CD4-positive, CD25-positive, alpha-beta regulatory T cell (primary cell): ENCODE data around the gene CNN2. TPM values are rescaled to one million over a fixed set of nuclear protein-coding genes. Genes with fewer than 3 reads are reported as not detected.

Experiments
- ATAC-seq, 2 donors: fragments of 150-1000 bp; cut with Tn5 transposase; one replicate each; pipeline ENCODE4 v1.10.0; 2021; ENCODE audit warnings: low read depth in 2 of 2, moderate number of reproducible peaks in 2 of 2, moderate library complexity in 1 of 2
- DNase-seq, 3 donors: peaks; one replicate each; pipeline versions ENCODE4 v3.0.0 to v3.0.0-alpha.2; 2012 to 2022; ENCODE audit warnings: mixed read lengths in 1 of 3
- H3K27ac ChIP-seq: one replicate; pipeline ENCODE4 v1.7.0; 2013; ENCODE audit warnings: mild to moderate bottlenecking, low read length; ENCODE audit not compliant: insufficient read depth, poor library complexity, severe bottlenecking
- H3K27me3 ChIP-seq: one replicate; pipeline ENCODE4 v1.7.0; 2013; ENCODE audit warnings: low read length; ENCODE audit not compliant: control insufficient read depth, insufficient read depth
- H3K36me3 ChIP-seq: one replicate; pipeline ENCODE4 v1.7.0; 2013; ENCODE audit warnings: mild to moderate bottlenecking, low read length, moderate library complexity; ENCODE audit not compliant: control insufficient read depth, insufficient read depth
- H3K4me1 ChIP-seq: 2 replicates; pipeline ENCODE4 v1.7.0; 2013; ENCODE audit warnings: mild to moderate bottlenecking, low read length; ENCODE audit not compliant: insufficient read depth, control insufficient read depth, poor library complexity, severe bottlenecking
- H3K4me3 ChIP-seq: one replicate; pipeline ENCODE4 v1.7.0; 2013; ENCODE audit warnings: low read depth, mild to moderate bottlenecking, low read length, moderate library complexity
- H3K9me3 ChIP-seq, 2 experiments: 1 replicate in 1 of 2; 2 replicates in 1 of 2; pipeline ENCODE4 v1.7.0; 2013; ENCODE audit warnings: low read length in 2 of 2, mild to moderate bottlenecking in 1 of 2, moderate library complexity in 1 of 2; ENCODE audit not compliant: control insufficient read depth in 2 of 2
- H3K27ac Mint-ChIP-seq, 3 donors: one replicate each; pipeline ENCODE4 v1.8.0; 2020 to 2022; ENCODE audit warnings: mild to moderate bottlenecking in 3 of 3, mixed read lengths in 3 of 3, moderate library complexity in 2 of 3
- H3K27me3 Mint-ChIP-seq: one replicate; pipeline ENCODE4 v1.8.0; 2022; ENCODE audit warnings: mild to moderate bottlenecking, mixed read lengths
- H3K36me3 Mint-ChIP-seq: one replicate; pipeline ENCODE4 v1.8.0; 2020; ENCODE audit warnings: mixed read lengths
- H3K4me1 Mint-ChIP-seq, 4 donors: one replicate each; pipeline ENCODE4 v1.8.0; 2020 to 2022; ENCODE audit warnings: mixed read lengths in 4 of 4, mild to moderate bottlenecking in 1 of 4
- H3K4me3 Mint-ChIP-seq, 4 donors: one replicate each; pipeline ENCODE4 v1.8.0; 2020 to 2022; ENCODE audit warnings: mild to moderate bottlenecking in 4 of 4, mixed read lengths in 4 of 4, moderate library complexity in 3 of 4
- H3K9me3 Mint-ChIP-seq, 7 donors: one replicate each; pipeline ENCODE4 v1.8.0; 2020 to 2022; ENCODE audit warnings: mixed read lengths in 7 of 7, mild to moderate bottlenecking in 3 of 7, moderate library complexity in 2 of 7
- polyA plus RNA-seq, 4 donors: library from polyadenylated mRNA; unstranded; fragments of 300-500 nt; fragmentation: Illumina TruSeq; gene quantifications; one replicate each; pipeline ENCODE4 v1.2.3, GENCODE V29; 2021
- total RNA-seq: library from RNA; stranded (reverse); gene quantifications from one replicate; pipeline ENCODE4 v1.2.3, GENCODE V29; 2022

CNN2 gene
- total and polyA plus RNA-seq, 5 donors from 2014 or later: 378 to 426 (median 397) TPM

- Histone ChIP-seq H3K9me3 (no peaks in the 10 kb centered on the region), H3K27ac (no peak overlapping the region), H3K27me3 (no peaks in the 10 kb centered on the region), H3K4me1 (peaks cover 12% of the 10 kb centered on the region), H3K36me3 (no peaks in the 10 kb centered on the region), H3K4me3 (no peak overlapping the region)
- H3K9me3 Mint-ChIP-seq: peaks cover 0 to 3% (median 0%) of the 10 kb centered on the region in 7 donors
- peaks cover 5 to 32% (median 18%) of the 10 kb centered on the region in 4 donors for H3K4me1 Mint-ChIP-seq
- DNase-seq (no peak), ATAC-seq (no peak)
- H3K27me3 Mint-ChIP-seq: no peaks in the 10 kb centered on the region
- peak overlapping the region in 1 of 3 donors; percentile 87 for H3K27ac Mint-ChIP-seq
- H3K4me3 Mint-ChIP-seq: no peak overlapping the region
- H3K36me3 Mint-ChIP-seq: peaks cover 15% of the 10 kb centered on the region
Observed at GRCh38 chr19:1053176-1054101, 27.0 kb downstream of the CNN2 start.

- peaks cover 5 to 34% (median 19%) of the 10 kb centered on the region in 4 donors for H3K4me1 Mint-ChIP-seq
- DNase-seq: no peak
- peaks cover 15% of the 10 kb centered on the region for H3K36me3 Mint-ChIP-seq
- Histone ChIP-seq H3K36me3 (peaks cover 2% of the 10 kb centered on the region), H3K4me1 (peaks cover 12% of the 10 kb centered on the region), H3K9me3 (no peaks in the 10 kb centered on the region), H3K4me3 (no peak overlapping the region), H3K27ac (no peak overlapping the region), H3K27me3 (no peaks in the 10 kb centered on the region)
- H3K9me3 Mint-ChIP-seq: peaks cover 0 to 3% (median 0%) of the 10 kb centered on the region in 7 donors
- ATAC-seq: no peak
- peak overlapping the region in 1 of 3 donors; percentile 77 for H3K27ac Mint-ChIP-seq
- H3K4me3 Mint-ChIP-seq: no peak overlapping the region
- no peaks in the 10 kb centered on the region for H3K27me3 Mint-ChIP-seq
Observed at GRCh38 chr19:1054102-1055027, 28.0 kb downstream of the CNN2 start.

DNA sequence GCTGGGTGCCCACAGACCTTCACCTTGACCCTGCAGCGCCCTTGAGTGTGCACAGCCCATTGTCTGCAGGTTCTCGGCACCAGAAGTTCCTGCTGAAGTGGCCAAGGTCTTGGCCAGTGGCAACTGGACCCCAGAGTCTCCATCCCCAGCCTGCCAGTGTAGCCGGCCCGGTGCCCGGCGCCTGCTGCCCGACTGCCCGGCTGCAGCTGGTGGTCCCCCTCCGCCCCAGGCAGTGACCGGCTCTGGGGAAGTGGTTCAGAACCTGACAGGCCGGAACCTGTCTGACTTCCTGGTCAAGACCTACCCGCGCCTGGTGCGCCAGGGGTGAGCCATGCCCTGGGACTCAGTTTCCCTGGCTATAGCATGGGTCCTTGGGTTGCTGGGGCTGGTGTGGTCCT, 28.6 kb downstream of the CNN2 start:
- H3K36me3 ChIP-seq: peaks cover 2% of the 10 kb centered on the region
- no peaks in the 10 kb centered on the region for H3K27me3 ChIP-seq
- Mint-ChIP-seq H3K4me3 (no peak overlapping the region), H3K27ac (no peak overlapping the region), H3K27me3 (no peaks in the 10 kb centered on the region), H3K36me3 (peaks cover 15% of the 10 kb centered on the region), H3K9me3 (peaks cover 0 to 3% (median 0%) of the 10 kb centered on the region in 7 donors), H3K4me1 (peaks cover 5 to 34% (median 19%) of the 10 kb centered on the region in 4 donors)
- no peak overlapping the region for H3K27ac ChIP-seq
- peaks cover 12% of the 10 kb centered on the region for H3K4me1 ChIP-seq
- no peak for DNase-seq
- H3K4me3 ChIP-seq: no peak overlapping the region
- ATAC-seq: no peak
- no peaks in the 10 kb centered on the region for H3K9me3 ChIP-seq

DNA sequence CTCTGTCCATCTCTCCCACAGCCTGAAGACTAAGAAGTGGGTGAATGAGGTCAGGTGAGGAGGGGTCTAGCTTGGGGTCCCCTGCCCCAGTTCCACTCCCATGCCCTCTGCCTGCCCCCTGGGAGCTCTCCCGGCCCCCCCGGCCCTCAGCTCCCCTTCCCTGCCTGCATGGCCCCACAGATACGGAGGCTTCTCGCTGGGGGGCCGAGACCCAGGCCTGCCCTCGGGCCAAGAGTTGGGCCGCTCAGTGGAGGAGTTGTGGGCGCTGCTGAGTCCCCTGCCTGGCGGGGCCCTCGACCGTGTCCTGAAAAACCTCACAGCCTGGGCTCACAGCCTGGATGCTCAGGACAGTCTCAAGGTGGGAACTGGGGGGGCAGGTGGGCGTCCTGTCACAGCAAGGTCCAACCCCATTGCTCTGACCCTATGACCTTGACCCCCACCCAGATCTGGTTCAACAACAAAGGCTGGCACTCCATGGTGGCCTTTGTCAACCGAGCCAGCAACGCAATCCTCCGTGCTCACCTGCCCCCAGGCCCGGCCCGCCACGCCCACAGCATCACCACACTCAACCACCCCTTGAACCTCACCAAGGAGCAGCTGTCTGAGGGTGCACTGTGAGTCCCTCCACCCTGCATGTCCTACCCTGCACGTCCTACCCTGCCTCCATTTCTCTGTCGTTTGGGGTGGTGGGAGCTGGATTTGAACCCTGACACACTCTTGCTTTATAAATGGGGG, 29.6 kb downstream of the CNN2 start:
- DNase-seq (no peak), ATAC-seq (no peak)
- Mint-ChIP-seq H3K27ac (peak overlapping the region in 2 of 3 donors; percentile 51 to 61), H3K9me3 (peaks cover 0 to 3% (median 0%) of the 10 kb centered on the region in 7 donors), H3K27me3 (no peaks in the 10 kb centered on the region), H3K36me3 (peaks cover 15% of the 10 kb centered on the region), H3K4me3 (no peak overlapping the region), H3K4me1 (peaks cover 5 to 34% (median 19%) of the 10 kb centered on the region in 4 donors)
- no peak overlapping the region for H3K27ac ChIP-seq
- peaks cover 2% of the 10 kb centered on the region for H3K36me3 ChIP-seq
- H3K9me3 ChIP-seq: no peaks in the 10 kb centered on the region
- H3K4me3 ChIP-seq: no peak overlapping the region
- H3K4me1 ChIP-seq: peaks cover 12% of the 10 kb centered on the region
- no peaks in the 10 kb centered on the region for H3K27me3 ChIP-seq

DNA sequence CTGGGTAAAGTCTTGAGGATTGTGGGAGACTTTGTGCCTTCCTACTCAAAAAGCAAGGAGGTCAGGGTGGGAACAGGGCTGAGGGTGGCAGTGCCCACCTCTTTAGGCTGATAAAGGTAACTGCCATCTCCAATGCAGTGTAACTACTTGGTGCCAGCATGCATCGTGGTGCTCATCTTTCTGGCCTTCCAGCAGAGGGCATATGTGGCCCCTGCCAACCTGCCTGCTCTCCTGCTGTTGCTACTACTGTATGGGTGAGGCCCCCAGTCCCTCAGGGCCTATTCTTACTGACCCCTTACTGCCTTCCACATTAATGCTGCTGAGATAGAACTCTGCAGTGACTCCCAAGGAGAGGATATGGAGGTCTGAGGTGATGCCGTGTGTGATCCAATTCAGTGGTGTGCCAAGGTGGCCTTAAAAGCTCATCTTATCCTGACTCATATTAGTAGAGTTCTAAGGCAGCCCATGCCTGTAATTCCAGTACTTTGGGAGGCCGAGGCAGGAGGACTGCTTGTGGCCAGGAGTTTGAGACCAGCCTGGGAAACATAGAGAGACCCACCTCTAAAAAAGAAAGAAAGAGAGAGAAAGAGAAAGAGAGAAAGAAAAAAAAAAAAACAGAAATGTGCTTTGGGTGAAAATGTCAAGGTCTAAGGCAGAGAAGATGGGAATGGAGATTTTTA, 30.9 kb downstream of the CNN2 start:
- H3K4me1 Mint-ChIP-seq: peaks cover 5 to 31% (median 18%) of the 10 kb centered on the region in 4 donors
- peaks cover 0 to 3% (median 0%) of the 10 kb centered on the region in 7 donors for H3K9me3 Mint-ChIP-seq
- H3K27ac ChIP-seq: peak overlapping the region; percentile 6
- ATAC-seq (peak; percentile 84 to 85), DNase-seq (peak in 2 of 3 donors; percentile 65 to 77)
- no peak overlapping the region for H3K4me3 ChIP-seq
- H3K9me3 ChIP-seq: no peaks in the 10 kb centered on the region
- H3K4me3 Mint-ChIP-seq: peak overlapping the region in 2 of 4 donors; percentile 60 to 68
- H3K36me3 ChIP-seq: peaks cover 2% of the 10 kb centered on the region
- peaks cover 12% of the 10 kb centered on the region for H3K4me1 ChIP-seq
- H3K27me3 Mint-ChIP-seq: no peaks in the 10 kb centered on the region
- H3K36me3 Mint-ChIP-seq: peaks cover 15% of the 10 kb centered on the region
- no peaks in the 10 kb centered on the region for H3K27me3 ChIP-seq
- peak overlapping the region; percentile 61 to 87 (median 67) for H3K27ac Mint-ChIP-seq

- ATAC-seq (peak; percentile 37 to 41), DNase-seq (peak in 1 of 3 donors; percentile 51)
- Mint-ChIP-seq H3K27me3 (no peaks in the 10 kb centered on the region), H3K36me3 (peaks cover 15% of the 10 kb centered on the region), H3K4me3 (peak overlapping the region in 2 of 4 donors; percentile 33 to 43), H3K9me3 (peaks cover 0 to 3% (median 0%) of the 10 kb centered on the region in 7 donors), H3K4me1 (peaks cover 5 to 26% (median 17%) of the 10 kb centered on the region in 4 donors), H3K27ac (peak overlapping the region; percentile 25 to 79 (median 61))
- Histone ChIP-seq H3K27me3 (no peaks in the 10 kb centered on the region), H3K4me1 (peaks cover 12% of the 10 kb centered on the region), H3K4me3 (no peak overlapping the region), H3K36me3 (peaks cover 2% of the 10 kb centered on the region), H3K9me3 (no peaks in the 10 kb centered on the region), H3K27ac (peak overlapping the region; percentile 6)
Observed at GRCh38 chr19:1058112-1058511, 31.7 kb downstream of the CNN2 start.
